ENCODE measurements around the gene LNPK. TPM values are rescaled to one million over a fixed set of nuclear protein-coding genes. Genes with fewer than 3 reads are reported as not detected.

The LNPK gene
- total and polyA plus RNA-seq, 2 experiments from 2014 or later: 5.4 to 8.1 TPM

DNA sequence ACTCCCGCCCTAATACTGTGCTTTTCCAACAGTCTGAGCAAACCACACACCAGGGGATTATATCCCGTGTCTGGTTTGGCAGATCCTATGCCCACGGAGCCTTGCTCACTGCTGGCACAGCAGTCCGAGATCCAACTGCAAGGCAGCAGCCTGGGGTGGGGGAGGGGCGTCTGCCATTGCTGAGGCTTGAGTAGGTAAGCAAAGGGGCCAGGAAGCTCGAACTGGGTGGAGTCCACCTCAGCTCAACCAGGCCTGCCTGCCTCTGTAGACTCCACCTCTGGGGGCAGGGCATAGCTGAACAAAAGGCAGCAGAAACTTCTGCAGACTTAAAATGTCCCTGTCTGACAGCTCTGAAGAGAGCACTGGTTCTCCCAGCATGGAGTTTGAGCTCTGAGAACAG lies 44.2 kb downstream of the LNPK start (continued):
- TF ChIP-seq, protein P1, sequence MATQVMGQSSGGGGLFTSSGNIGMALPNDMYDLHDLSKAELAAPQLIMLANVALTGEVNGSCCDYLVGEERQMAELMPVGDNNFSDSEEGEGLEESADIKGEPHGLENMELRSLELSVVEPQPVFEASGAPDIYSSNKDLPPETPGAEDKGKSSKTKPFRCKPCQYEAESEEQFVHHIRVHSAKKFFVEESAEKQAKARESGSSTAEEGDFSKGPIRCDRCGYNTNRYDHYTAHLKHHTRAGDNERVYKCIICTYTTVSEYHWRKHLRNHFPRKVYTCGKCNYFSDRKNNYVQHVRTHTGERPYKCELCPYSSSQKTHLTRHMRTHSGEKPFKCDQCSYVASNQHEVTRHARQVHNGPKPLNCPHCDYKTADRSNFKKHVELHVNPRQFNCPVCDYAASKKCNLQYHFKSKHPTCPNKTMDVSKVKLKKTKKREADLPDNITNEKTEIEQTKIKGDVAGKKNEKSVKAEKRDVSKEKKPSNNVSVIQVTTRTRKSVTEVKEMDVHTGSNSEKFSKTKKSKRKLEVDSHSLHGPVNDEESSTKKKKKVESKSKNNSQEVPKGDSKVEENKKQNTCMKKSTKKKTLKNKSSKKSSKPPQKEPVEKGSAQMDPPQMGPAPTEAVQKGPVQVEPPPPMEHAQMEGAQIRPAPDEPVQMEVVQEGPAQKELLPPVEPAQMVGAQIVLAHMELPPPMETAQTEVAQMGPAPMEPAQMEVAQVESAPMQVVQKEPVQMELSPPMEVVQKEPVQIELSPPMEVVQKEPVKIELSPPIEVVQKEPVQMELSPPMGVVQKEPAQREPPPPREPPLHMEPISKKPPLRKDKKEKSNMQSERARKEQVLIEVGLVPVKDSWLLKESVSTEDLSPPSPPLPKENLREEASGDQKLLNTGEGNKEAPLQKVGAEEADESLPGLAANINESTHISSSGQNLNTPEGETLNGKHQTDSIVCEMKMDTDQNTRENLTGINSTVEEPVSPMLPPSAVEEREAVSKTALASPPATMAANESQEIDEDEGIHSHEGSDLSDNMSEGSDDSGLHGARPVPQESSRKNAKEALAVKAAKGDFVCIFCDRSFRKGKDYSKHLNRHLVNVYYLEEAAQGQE (IDR thresholded peaks at IDR 0.05; ENCODE audit: unreplicated experiment): no peak
- TF ChIP-seq ZNF331 (CRISPR knock-in tag; IDR thresholded peaks at IDR 0.05; ENCODE audit: low read depth): no peak
- TF ChIP-seq, protein P2, sequence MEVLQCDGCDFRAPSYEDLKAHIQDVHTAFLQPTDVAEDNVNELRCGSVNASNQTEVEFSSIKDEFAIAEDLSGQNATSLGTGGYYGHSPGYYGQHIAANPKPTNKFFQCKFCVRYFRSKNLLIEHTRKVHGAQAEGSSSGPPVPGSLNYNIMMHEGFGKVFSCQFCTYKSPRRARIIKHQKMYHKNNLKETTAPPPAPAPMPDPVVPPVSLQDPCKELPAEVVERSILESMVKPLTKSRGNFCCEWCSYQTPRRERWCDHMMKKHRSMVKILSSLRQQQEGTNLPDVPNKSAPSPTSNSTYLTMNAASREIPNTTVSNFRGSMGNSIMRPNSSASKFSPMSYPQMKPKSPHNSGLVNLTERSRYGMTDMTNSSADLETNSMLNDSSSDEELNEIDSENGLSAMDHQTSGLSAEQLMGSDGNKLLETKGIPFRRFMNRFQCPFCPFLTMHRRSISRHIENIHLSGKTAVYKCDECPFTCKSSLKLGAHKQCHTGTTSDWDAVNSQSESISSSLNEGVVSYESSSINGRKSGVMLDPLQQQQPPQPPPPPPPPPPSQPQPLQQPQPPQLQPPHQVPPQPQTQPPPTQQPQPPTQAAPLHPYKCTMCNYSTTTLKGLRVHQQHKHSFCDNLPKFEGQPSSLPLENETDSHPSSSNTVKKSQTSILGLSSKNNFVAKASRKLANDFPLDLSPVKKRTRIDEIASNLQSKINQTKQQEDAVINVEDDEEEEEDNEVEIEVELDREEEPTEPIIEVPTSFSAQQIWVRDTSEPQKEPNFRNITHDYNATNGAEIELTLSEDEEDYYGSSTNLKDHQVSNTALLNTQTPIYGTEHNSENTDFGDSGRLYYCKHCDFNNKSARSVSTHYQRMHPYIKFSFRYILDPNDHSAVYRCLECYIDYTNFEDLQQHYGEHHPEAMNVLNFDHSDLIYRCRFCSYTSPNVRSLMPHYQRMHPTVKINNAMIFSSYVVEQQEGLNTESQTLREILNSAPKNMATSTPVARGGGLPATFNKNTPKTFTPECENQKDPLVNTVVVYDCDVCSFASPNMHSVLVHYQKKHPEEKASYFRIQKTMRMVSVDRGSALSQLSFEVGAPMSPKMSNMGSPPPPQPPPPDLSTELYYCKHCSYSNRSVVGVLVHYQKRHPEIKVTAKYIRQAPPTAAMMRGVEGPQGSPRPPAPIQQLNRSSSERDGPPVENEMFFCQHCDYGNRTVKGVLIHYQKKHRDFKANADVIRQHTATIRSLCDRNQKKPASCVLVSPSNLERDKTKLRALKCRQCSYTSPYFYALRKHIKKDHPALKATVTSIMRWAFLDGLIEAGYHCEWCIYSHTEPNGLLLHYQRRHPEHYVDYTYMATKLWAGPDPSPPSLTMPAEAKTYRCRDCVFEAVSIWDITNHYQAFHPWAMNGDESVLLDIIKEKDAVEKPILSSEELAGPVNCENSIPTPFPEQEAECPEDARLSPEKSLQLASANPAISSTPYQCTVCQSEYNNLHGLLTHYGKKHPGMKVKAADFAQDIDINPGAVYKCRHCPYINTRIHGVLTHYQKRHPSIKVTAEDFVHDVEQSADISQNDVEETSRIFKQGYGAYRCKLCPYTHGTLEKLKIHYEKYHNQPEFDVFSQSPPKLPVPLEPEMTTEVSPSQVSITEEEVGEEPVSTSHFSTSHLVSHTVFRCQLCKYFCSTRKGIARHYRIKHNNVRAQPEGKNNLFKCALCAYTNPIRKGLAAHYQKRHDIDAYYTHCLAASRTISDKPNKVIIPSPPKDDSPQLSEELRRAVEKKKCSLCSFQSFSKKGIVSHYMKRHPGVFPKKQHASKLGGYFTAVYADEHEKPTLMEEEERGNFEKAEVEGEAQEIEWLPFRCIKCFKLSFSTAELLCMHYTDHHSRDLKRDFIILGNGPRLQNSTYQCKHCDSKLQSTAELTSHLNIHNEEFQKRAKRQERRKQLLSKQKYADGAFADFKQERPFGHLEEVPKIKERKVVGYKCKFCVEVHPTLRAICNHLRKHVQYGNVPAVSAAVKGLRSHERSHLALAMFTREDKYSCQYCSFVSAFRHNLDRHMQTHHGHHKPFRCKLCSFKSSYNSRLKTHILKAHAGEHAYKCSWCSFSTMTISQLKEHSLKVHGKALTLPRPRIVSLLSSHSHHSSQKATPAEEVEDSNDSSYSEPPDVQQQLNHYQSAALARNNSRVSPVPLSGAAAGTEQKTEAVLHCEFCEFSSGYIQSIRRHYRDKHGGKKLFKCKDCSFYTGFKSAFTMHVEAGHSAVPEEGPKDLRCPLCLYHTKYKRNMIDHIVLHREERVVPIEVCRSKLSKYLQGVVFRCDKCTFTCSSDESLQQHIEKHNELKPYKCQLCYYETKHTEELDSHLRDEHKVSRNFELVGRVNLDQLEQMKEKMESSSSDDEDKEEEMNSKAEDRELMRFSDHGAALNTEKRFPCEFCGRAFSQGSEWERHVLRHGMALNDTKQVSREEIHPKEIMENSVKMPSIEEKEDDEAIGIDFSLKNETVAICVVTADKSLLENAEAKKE (CRISPR knock-in tag; IDR thresholded peaks at IDR 0.05): no peak
- no peak for TF ChIP-seq EZH2phosphoT487 (IDR thresholded peaks at IDR 0.05; ENCODE audit: unreplicated experiment)
- TF ChIP-seq JUNB (IDR thresholded peaks at IDR 0.05; ENCODE audit: unreplicated experiment): no peak

DNA sequence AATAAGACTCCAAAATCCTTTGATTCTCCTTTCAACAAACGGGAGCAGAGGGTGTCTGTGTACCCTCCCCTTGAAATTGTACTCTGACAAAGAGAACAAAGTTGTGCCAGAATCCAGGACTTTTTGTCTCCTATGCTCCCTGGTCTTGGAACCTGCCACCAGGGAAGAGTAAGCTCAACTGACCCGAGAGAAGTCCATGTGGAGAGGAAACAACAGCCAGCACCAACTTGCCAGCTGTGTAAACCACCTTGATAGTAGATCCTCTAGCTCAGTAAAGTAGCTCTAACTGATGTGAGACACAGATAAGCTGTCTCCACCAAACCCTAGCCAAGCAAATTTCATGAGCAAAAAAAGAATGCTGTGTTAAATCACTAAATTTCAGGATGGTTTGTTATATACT lies 46.9 kb downstream of the LNPK start:
- Histone ChIP-seq H3K36me3 (ENCODE audit: insufficient read depth) (no peaks in the 10 kb centered on the region), H3K79me2 (replicated peaks; ENCODE audit: insufficient read depth) (no peaks in the 10 kb centered on the region), H3K27me3 (ENCODE audit: insufficient read depth) (no peaks in the 10 kb centered on the region), H2AFZ (no peak overlapping the region), H3K4me1 (ENCODE audit: insufficient read depth) (no peaks in the 10 kb centered on the region), H3K9me2 (ENCODE audit: insufficient read depth) (no peaks in the 10 kb centered on the region), H3F3A (replicated peaks; ENCODE audit: low read depth) (no peaks in the 10 kb centered on the region), H3K4me2 (no peak overlapping the region), H3K27ac (ENCODE audit: low read depth) (no peak overlapping the region), H3K4me3 (no peak overlapping the region), H4K20me1 (replicated peaks; ENCODE audit: insufficient read depth) (no peaks in the 10 kb centered on the region)
- no peaks in the 10 kb centered on the region for H3K4me1 Mint-ChIP-seq
- no peak overlapping the region for H3K27ac Mint-ChIP-seq
- no peak for ATAC-seq
- H3K27me3 Mint-ChIP-seq (ENCODE audit: insufficient read depth, low read depth, poor library complexity): no peaks in the 10 kb centered on the region
- H3K9me3 Mint-ChIP-seq: peaks cover 7% of the 10 kb centered on the region; the same call in 2 of the 3 replicates
- no peak for DNase-seq (ENCODE audit: low spot score)
- peaks cover 32% of the 10 kb centered on the region for H3K36me3 Mint-ChIP-seq (ENCODE audit: low read depth)
- no peak overlapping the region for H3K4me3 Mint-ChIP-seq
- TF ChIP-seq, protein P1 (IDR thresholded peaks at IDR 0.05; ENCODE audit: unreplicated experiment): no peak
